OCI-LY7 (cell line): Measurements from ENCODE around the gene TLR6. TPM values are rescaled to one million over a fixed set of nuclear protein-coding genes. Genes with fewer than 3 reads are reported as not detected.

Experiments
- BruUV-seq: library from RNA; stranded (reverse); fragments of 400-500 nt; replicated peaks from 2 replicates; lab custom pipeline; 2021; lab: Mats Ljungman, UMichigan
- CTCF ChIA-PET: fragments of 300-600 bp; sonication (Branson Sonifier 250); formaldehyde crosslinking; loops from one replicate; lab custom pipeline; 2022; ENCODE audit warnings: antibody characterized with exemption; ENCODE audit not compliant: unreplicated experiment; lab: Charles Lee
- POLR2A ChIA-PET: fragments of 300-600 bp; sonication (Branson Sonifier 250); formaldehyde crosslinking; loops from one replicate; lab custom pipeline; 2022; ENCODE audit warnings: antibody characterized with exemption; lab: Charles Lee
- DNase-seq: peaks from one replicate; pipeline ENCODE4 v3.0.0-alpha.2; 2015; ENCODE audit warnings: low spot score
- H2AFZ ChIP-seq: fragments of 200-600 bp; sonication (generic), shearing (Covaris generic); 2 replicates; pipeline ENCODE4 v1.6.1; 2014; ENCODE audit warnings: mild to moderate bottlenecking, antibody characterized with exemption, low read length, moderate library complexity
- H3K27ac ChIP-seq: fragments of 200-600 bp; sonication (generic); 2 replicates; pipeline ENCODE4 v1.5.1; 2014; ENCODE audit warnings: mixed run types, low read depth, mild to moderate bottlenecking, moderate library complexity, low read length, inconsistent platforms; ENCODE audit not compliant: poor library complexity, severe bottlenecking
- H3K36me3 ChIP-seq: fragments of 200-600 bp; sonication (generic); 2 replicates; pipeline ENCODE4 v1.6.1; 2014; ENCODE audit warnings: mild to moderate bottlenecking, antibody characterized with exemption, low read length, moderate library complexity, mixed read lengths; ENCODE audit not compliant: insufficient read depth
- H3K4me1 ChIP-seq: fragments of 200-600 bp; sonication (generic); 2 replicates; pipeline ENCODE4 v1.5.1; 2014; ENCODE audit warnings: mild to moderate bottlenecking, low read length; ENCODE audit not compliant: insufficient read depth, poor library complexity, severe bottlenecking
- H3K4me2 ChIP-seq: fragments of 200-600 bp; sonication (generic); 2 replicates; pipeline ENCODE4 v1.6.1; 2014; ENCODE audit warnings: mild to moderate bottlenecking, low read length
- H3K4me3 ChIP-seq: fragments of 200-600 bp; sonication (generic); 2 replicates; pipeline ENCODE4 v1.5.1; 2014; ENCODE audit warnings: mild to moderate bottlenecking, low read depth, low read length; ENCODE audit not compliant: poor library complexity, severe bottlenecking
- H3K79me2 ChIP-seq: fragments of 200-600 bp; sonication (generic); 2 replicates; pipeline ENCODE4 v1.6.1; 2016; ENCODE audit warnings: low read depth, mild to moderate bottlenecking, low read length, moderate library complexity, mixed read lengths; ENCODE audit not compliant: insufficient read depth
- H3K9me2 ChIP-seq: fragments of 200-600 bp; sonication (generic); 2 replicates; pipeline ENCODE4 v1.6.1; 2016; ENCODE audit warnings: mild to moderate bottlenecking, low read length, mixed read lengths; ENCODE audit not compliant: insufficient read depth
- H3K9me3 ChIP-seq: fragments of 200-600 bp; sonication (generic); 2 replicates; pipeline ENCODE4 v1.6.1; 2014; ENCODE audit warnings: mild to moderate bottlenecking, mixed run types, low read length, mixed read lengths
- H4K20me1 ChIP-seq: fragments of 200-600 bp; sonication (generic); 2 replicates; pipeline ENCODE4 v1.6.1; 2014; ENCODE audit warnings: mild to moderate bottlenecking, antibody characterized with exemption, low read length, moderate library complexity, mixed read lengths; ENCODE audit not compliant: insufficient read depth
- EZH2phosphoT487 ChIP-seq: fragments of 200-600 bp; sonication (generic); IDR thresholded peaks from 2 replicates; pipeline ENCODE4 v1.6.1; 2018; ENCODE audit warnings: low read depth, borderline replicate concordance, mild to moderate bottlenecking, mixed run types, antibody characterized with exemption, low read length, moderate library complexity, mixed read lengths
- intact Hi-C: fragments of 100-400 bp; cut with micrococcal nuclease; formaldehyde crosslinking; loops from one replicate; pipeline ENCODE4 v1.10.0; 2022; ENCODE audit not compliant: unreplicated experiment
- total RNA-seq, 2 experiments: library from RNA; depleted of rRNA in 1 of 2; stranded (reverse); fragments of >200 nt in 1 of 2; shearing (Covaris generic) in 1 of 2; gene quantifications; 2 replicates each; pipeline ENCODE4 v1.2.3, GENCODE V29; 2014 to 2022
- TF ChIP-seq, protein P1 (sequence below): fragments of 200-600 bp; sonication (generic); conservative IDR thresholded peaks from 2 replicates; pipeline ENCODE4 v1.5.1; 2014; ENCODE audit warnings: mild to moderate bottlenecking, antibody characterized with exemption, low read length, moderate library complexity, mixed read lengths

The TLR6 gene
- total RNA-seq, 2 experiments from 2014 or later, result 1.5 to 9.2 TPM

DNA sequence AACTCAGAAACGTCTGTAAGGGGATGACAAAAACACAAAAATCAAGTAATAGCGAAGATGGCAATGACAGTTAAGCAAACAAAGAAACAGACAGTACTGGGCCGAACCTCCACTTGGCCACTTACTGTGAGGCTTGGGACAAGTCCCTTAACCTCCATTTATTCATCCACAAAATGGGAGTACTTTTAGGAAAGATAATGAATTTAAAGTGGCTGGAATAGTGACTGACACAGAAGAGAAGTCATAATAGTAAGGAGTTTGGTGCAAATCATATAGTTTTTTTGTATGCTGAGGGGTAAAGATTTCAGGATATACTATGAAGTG, 1.4 kb upstream of the TLR6 start:
- Histone ChIP-seq H3K9me2 (no peaks in the 10 kb centered on the region), H3K36me3 (no peaks in the 10 kb centered on the region; the same call in 1 of the 2 replicates), H3K4me2 (peak overlapping the region; percentile 96), H4K20me1 (no peaks in the 10 kb centered on the region), H3K9me3 (peaks cover 5% of the 10 kb centered on the region; the same call in 1 of the 2 replicates), H3K4me3 (peak overlapping the region; percentile 71), H3K27ac (peak overlapping the region; percentile 77), H2AFZ (peak overlapping the region; percentile 84), H3K4me1 (peaks cover 51% of the 10 kb centered on the region), H3K79me2 (peaks cover 27% of the 10 kb centered on the region; the same call in 1 of the 2 replicates)
- CTCF ChIA-PET, result interaction anchor here (0.6 kb wide), 1 partner anchor 186 kb away, joined by 9 read pairs; no protein-coding TSS in a partner anchor
- POLR2A ChIA-PET, result interaction anchor here (0.7 kb wide), 2 partner anchors 98 to 191 kb away, joined by 4 to 5 read pairs; no protein-coding TSS in a partner anchor
- no peak for DNase-seq
- TF ChIP-seq, protein P1, sequence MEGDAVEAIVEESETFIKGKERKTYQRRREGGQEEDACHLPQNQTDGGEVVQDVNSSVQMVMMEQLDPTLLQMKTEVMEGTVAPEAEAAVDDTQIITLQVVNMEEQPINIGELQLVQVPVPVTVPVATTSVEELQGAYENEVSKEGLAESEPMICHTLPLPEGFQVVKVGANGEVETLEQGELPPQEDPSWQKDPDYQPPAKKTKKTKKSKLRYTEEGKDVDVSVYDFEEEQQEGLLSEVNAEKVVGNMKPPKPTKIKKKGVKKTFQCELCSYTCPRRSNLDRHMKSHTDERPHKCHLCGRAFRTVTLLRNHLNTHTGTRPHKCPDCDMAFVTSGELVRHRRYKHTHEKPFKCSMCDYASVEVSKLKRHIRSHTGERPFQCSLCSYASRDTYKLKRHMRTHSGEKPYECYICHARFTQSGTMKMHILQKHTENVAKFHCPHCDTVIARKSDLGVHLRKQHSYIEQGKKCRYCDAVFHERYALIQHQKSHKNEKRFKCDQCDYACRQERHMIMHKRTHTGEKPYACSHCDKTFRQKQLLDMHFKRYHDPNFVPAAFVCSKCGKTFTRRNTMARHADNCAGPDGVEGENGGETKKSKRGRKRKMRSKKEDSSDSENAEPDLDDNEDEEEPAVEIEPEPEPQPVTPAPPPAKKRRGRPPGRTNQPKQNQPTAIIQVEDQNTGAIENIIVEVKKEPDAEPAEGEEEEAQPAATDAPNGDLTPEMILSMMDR, result no peak
- no peak for TF ChIP-seq EZH2phosphoT487
- no TSS peak for BruUV-seq
- intact Hi-C loops, result no loop called here

DNA sequence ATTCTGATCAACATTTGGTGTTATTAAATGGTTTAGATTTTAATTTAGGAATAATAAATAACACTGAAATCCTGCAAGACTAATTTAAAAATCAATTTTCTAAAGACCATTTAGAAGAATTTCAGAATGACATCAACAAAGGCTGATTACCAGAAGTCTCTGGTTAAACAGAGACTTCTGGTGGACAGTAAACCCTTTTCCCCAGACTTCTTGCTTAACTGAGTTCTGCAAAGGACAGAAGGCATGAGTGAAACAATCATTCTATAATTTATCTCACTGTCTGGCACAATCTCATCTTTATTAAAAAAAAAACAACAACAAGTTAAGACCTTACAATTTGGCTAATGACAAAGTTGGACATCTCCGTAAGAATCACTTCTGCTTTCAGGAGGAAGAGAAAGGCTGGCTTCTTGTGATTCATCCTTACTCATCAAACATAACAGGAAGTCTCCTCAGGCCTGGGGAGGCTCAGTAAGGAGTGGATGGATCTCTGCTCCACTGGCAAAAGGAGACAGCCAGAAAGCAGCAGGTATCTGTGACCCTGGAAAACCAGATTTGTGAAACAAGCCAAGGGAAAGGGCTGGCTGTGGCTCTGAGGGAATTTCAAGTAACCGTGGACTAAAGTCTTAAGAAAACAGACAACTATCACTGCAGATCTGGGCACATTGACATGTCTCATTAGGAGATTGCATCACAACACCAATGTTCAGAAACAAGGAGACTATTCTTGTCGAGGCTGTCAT, 908 bp upstream of the TLR6 start:
- Histone ChIP-seq H3K9me3 (peaks cover 5% of the 10 kb centered on the region; the same call in 1 of the 2 replicates), H4K20me1 (no peaks in the 10 kb centered on the region), H3K9me2 (no peaks in the 10 kb centered on the region), H3K4me2 (peak overlapping the region; percentile 96), H3K79me2 (peaks cover 27% of the 10 kb centered on the region; the same call in 1 of the 2 replicates), H3K27ac (peak overlapping the region; percentile 77), H3K4me3 (peak overlapping the region; percentile 71), H3K4me1 (peaks cover 51% of the 10 kb centered on the region), H3K36me3 (no peaks in the 10 kb centered on the region; the same call in 1 of the 2 replicates), H2AFZ (peak overlapping the region; percentile 84)
- peak; percentile 71 for DNase-seq
- CTCF ChIA-PET, result no interaction called here
- TF ChIP-seq EZH2phosphoT487, result no peak
- TF ChIP-seq, protein P1, result no peak
- no TSS peak for BruUV-seq
- intact Hi-C loops, result loop anchor here (2.0 kb wide), 1 partner anchor 173 kb away; no protein-coding TSS in a partner anchor
- POLR2A ChIA-PET, result interaction anchor here (2.9 to 3.6 kb wide), 2 partner anchors 76 to 97 kb away, joined by 29 to 32 read pairs; partner anchors contain the start of gene TLR10
